HG03097 (cell line): ENCODE data around the gene LTBP1.

Source experiments
- ATAC-seq: cut with Tn5 transposase; IDR thresholded peaks from one replicate; pipeline ENCODE4 v1.9.1; 2021; ENCODE audit not compliant: unreplicated experiment, low FRiP score

Gene LTBP1

GRCh38 chr2:33322612-33323011 is 375.9 kb downstream of the LTBP1 start:
- no peak for ATAC-seq

GRCh38 chr2:33323957-33324356 is 377.2 kb downstream of the LTBP1 start:
- ATAC-seq = no peak

- ATAC-seq = no peak
Observed at GRCh38 chr2:33326100-33326499, 379.3 kb downstream of the LTBP1 start.

GRCh38 chr2:33333433-33333832 is 386.7 kb downstream of the LTBP1 start:
- no peak for ATAC-seq

- ATAC-seq = no peak
Observed at GRCh38 chr2:33334083-33334482, 387.3 kb downstream of the LTBP1 start.

GRCh38 chr2:33335516-33335915 is 388.8 kb downstream of the LTBP1 start:
- ATAC-seq = no peak

GRCh38 chr2:33336036-33336625 is 389.4 kb downstream of the LTBP1 start:
- no peak for ATAC-seq

GRCh38 chr2:33337385-33337960 is 390.7 kb downstream of the LTBP1 start:
- ATAC-seq = no peak

- ATAC-seq = no peak
Observed at GRCh38 chr2:33337981-33338380, 391.2 kb downstream of the LTBP1 start.

GRCh38 chr2:33339269-33339668 is 392.5 kb downstream of the LTBP1 start:
- ATAC-seq = no peak

GRCh38 chr2:33340280-33340679 is 393.5 kb downstream of the LTBP1 start:
- no peak for ATAC-seq

- ATAC-seq = no peak
Observed at GRCh38 chr2:33342171-33342570, 395.4 kb downstream of the LTBP1 start.

GRCh38 chr2:33342705-33343104 is 396.0 kb downstream of the LTBP1 start:
- no peak for ATAC-seq

GRCh38 chr2:33343387-33343895 is 396.7 kb downstream of the LTBP1 start:
- ATAC-seq = no peak

- ATAC-seq = no peak
Observed at GRCh38 chr2:33344230-33344629, 397.5 kb downstream of the LTBP1 start.

- ATAC-seq = no peak
Observed at GRCh38 chr2:33347856-33348255, 401.1 kb downstream of the LTBP1 start.

GRCh38 chr2:33350632-33351031 is 403.9 kb downstream of the LTBP1 start:
- no peak for ATAC-seq

- no peak for ATAC-seq
Observed at GRCh38 chr2:33351781-33352180, 405.0 kb downstream of the LTBP1 start.

GRCh38 chr2:33354981-33355380 is 408.2 kb downstream of the LTBP1 start:
- no peak for ATAC-seq

- ATAC-seq = no peak
Observed at GRCh38 chr2:33358878-33359277, 412.1 kb downstream of the LTBP1 start.

- ATAC-seq = no peak
Observed at GRCh38 chr2:33363325-33364298, 416.9 kb downstream of the LTBP1 start.
